ENCODE measurements around the gene RANBP3.

RANBP3 gene

GRCh38 chr19:5910638-5910907, 67.4 kb downstream of the RANBP3 start:
- Histone ChIP-seq H4K20me1 (ENCODE audit: insufficient read depth, low read length) (no peaks in the 10 kb centered on the region), H3K4me2 (ENCODE audit: low read length) (no peak overlapping the region), H3K9ac (ENCODE audit: low read length) (no peak overlapping the region), H3K36me3 (ENCODE audit: insufficient read depth, low read length) (peaks cover 10% of the 10 kb centered on the region; the same call in 1 of the 2 replicates), H3K79me2 (ENCODE audit: insufficient read depth, low read length) (no peaks in the 10 kb centered on the region), H3K27me3 (ENCODE audit: insufficient read depth, low read length) (no peaks in the 10 kb centered on the region), H3K9me2 (ENCODE audit: low read depth, low read length) (no peaks in the 10 kb centered on the region), H3K27ac (ENCODE audit: low read depth, low read length, poor library complexity, severe bottlenecking) (no peak overlapping the region), H2AFZ (ENCODE audit: low read length) (no peak overlapping the region), H3F3A (ENCODE audit: insufficient read depth, low read length) (no peaks in the 10 kb centered on the region), H3K4me1 (ENCODE audit: insufficient read depth, low read length, severe bottlenecking) (peaks cover 1% of the 10 kb centered on the region), H3K4me3 (ENCODE audit: low read depth, low read length, poor library complexity, severe bottlenecking) (no peak overlapping the region), H3K9me3 (ENCODE audit: low read length) (no peaks in the 10 kb centered on the region)
- TF ChIP-seq, protein P1, sequence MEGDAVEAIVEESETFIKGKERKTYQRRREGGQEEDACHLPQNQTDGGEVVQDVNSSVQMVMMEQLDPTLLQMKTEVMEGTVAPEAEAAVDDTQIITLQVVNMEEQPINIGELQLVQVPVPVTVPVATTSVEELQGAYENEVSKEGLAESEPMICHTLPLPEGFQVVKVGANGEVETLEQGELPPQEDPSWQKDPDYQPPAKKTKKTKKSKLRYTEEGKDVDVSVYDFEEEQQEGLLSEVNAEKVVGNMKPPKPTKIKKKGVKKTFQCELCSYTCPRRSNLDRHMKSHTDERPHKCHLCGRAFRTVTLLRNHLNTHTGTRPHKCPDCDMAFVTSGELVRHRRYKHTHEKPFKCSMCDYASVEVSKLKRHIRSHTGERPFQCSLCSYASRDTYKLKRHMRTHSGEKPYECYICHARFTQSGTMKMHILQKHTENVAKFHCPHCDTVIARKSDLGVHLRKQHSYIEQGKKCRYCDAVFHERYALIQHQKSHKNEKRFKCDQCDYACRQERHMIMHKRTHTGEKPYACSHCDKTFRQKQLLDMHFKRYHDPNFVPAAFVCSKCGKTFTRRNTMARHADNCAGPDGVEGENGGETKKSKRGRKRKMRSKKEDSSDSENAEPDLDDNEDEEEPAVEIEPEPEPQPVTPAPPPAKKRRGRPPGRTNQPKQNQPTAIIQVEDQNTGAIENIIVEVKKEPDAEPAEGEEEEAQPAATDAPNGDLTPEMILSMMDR (IDR thresholded peaks at IDR 0.05; ENCODE audit: low read length), result no peak
- TF ChIP-seq EZH2 (IDR thresholded peaks at IDR 0.05; ENCODE audit: borderline replicate concordance, low read length), result no peak

- Histone ChIP-seq H3K79me2 (ENCODE audit: insufficient read depth, low read length) (no peaks in the 10 kb centered on the region), H3K9me2 (ENCODE audit: low read depth, low read length) (no peaks in the 10 kb centered on the region), H3K27ac (ENCODE audit: low read depth, low read length, poor library complexity, severe bottlenecking) (no peak overlapping the region), H4K20me1 (ENCODE audit: insufficient read depth, low read length) (no peaks in the 10 kb centered on the region), H3K36me3 (ENCODE audit: insufficient read depth, low read length) (peaks cover 9% of the 10 kb centered on the region; the same call in 1 of the 2 replicates), H3K9ac (ENCODE audit: low read length) (no peak overlapping the region), H3K27me3 (ENCODE audit: insufficient read depth, low read length) (no peaks in the 10 kb centered on the region), H3F3A (ENCODE audit: insufficient read depth, low read length) (no peaks in the 10 kb centered on the region), H3K4me1 (ENCODE audit: insufficient read depth, low read length, severe bottlenecking) (peaks cover 7% of the 10 kb centered on the region), H3K4me2 (ENCODE audit: low read length) (no peak overlapping the region), H3K4me3 (ENCODE audit: low read depth, low read length, poor library complexity, severe bottlenecking) (no peak overlapping the region), H3K9me3 (ENCODE audit: low read length) (no peaks in the 10 kb centered on the region), H2AFZ (ENCODE audit: low read length) (no peak overlapping the region)
- TF ChIP-seq EZH2 (IDR thresholded peaks at IDR 0.05; ENCODE audit: borderline replicate concordance, low read length), result no peak
- TF ChIP-seq, protein P1 (IDR thresholded peaks at IDR 0.05; ENCODE audit: low read length), result no peak
These were observed 69.0 kb downstream of the RANBP3 start for GRCh38 chr19:5908773-5909442.

DNA sequence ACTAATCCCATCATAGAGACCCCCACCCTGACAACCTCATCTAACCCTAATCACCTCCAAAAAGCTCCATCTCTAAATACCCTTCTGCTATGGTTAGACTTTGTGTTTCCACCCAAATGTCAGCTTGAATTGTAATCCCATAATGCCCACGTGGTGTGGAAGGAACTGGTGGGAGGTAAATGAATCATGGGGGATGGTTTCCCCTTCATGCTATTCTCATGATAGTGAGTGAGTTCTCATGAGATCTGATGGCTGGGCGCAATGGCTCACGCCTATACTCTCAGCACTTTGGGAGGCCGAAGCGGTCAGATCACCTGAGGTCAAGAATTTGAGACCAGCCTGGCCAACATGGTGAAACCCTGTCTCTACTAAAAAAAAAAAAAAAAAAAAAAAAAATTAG, 70.7 kb downstream of the RANBP3 start:
- Histone ChIP-seq H3K4me1 (ENCODE audit: insufficient read depth, low read length, severe bottlenecking) (peaks cover 15% of the 10 kb centered on the region), H3F3A (ENCODE audit: insufficient read depth, low read length) (no peaks in the 10 kb centered on the region), H4K20me1 (ENCODE audit: insufficient read depth, low read length) (no peaks in the 10 kb centered on the region), H3K27ac (ENCODE audit: low read depth, low read length, poor library complexity, severe bottlenecking) (no peak overlapping the region), H3K4me3 (ENCODE audit: low read depth, low read length, poor library complexity, severe bottlenecking) (no peak overlapping the region), H3K79me2 (ENCODE audit: insufficient read depth, low read length) (peaks cover 13% of the 10 kb centered on the region), H2AFZ (ENCODE audit: low read length) (no peak overlapping the region), H3K9ac (ENCODE audit: low read length) (no peak overlapping the region), H3K9me3 (ENCODE audit: low read length) (no peaks in the 10 kb centered on the region), H3K27me3 (ENCODE audit: insufficient read depth, low read length) (no peaks in the 10 kb centered on the region), H3K9me2 (ENCODE audit: low read depth, low read length) (no peaks in the 10 kb centered on the region), H3K4me2 (ENCODE audit: low read length) (no peak overlapping the region), H3K36me3 (ENCODE audit: insufficient read depth, low read length) (peaks cover 3% of the 10 kb centered on the region; the same call in 1 of the 2 replicates)
- no peak for TF ChIP-seq EZH2 (IDR thresholded peaks at IDR 0.05; ENCODE audit: borderline replicate concordance, low read length)
- TF ChIP-seq, protein P1 (IDR thresholded peaks at IDR 0.05; ENCODE audit: low read length), result no peak
